Prostate gland (tissue), 2 donors: ENCODE measurements around the gene TAB3.

ENCODE experiments used
- CTCF ChIP-seq, 4 experiments: fragments of 200-600 bp in 2 of 4; fragments of 450-650 bp in 2 of 4; sonication (generic) in 2 of 4; IDR thresholded peaks; 1 replicate in 3 of 4; 2 replicates in 1 of 4; pipeline ENCODE4 v1.5.1; 2016 to 2019; ENCODE audit warnings: antibody characterized with exemption in 4 of 4, mild to moderate bottlenecking in 2 of 4, moderate library complexity in 2 of 4
- POLR2A ChIP-seq: fragments of 450-650 bp; IDR thresholded peaks from one replicate; pipeline ENCODE4 v1.6.1; 2016; ENCODE audit warnings: antibody characterized with exemption, mild to moderate bottlenecking
- POLR2AphosphoS5 ChIP-seq: sonication (generic); formaldehyde crosslinking; IDR thresholded peaks from one replicate; pipeline ENCODE4 v1.6.1; 2017; ENCODE audit warnings: antibody characterized with exemption

GRCh38 chrX:30864383-30864785 lies 24.7 kb downstream of the TAB3 start:
- no peak for TF ChIP-seq CTCF (IDR thresholded peaks at IDR 0.05)
- no peak for TF ChIP-seq POLR2AphosphoS5
- no peak for TF ChIP-seq POLR2A
